ENCODE data around the gene CCL2. TPM values are rescaled to one million over a fixed set of nuclear protein-coding genes. Genes with fewer than 3 reads are reported as not detected.

Gene CCL2
- total RNA-seq, 1 experiment from 2014 or later: 1.4 TPM

- H3K56ac ChIP-seq (ENCODE audit: insufficient read length, low read depth, low read length): no peak within 1 kb of the TSS
- Mint-ChIP-seq H3K9me3 (no peaks in the 10 kb centered on the region), H3K4me3 (no peak within 1 kb of the TSS), H3K27ac (no peak within 1 kb of the TSS), H3K36me3 (ENCODE audit: insufficient read depth in 1 of 3, low read depth in 3 of 3) (no peaks in the 10 kb centered on the region), H3K27me3 (ENCODE audit: low read depth) (peaks cover 19% of the 10 kb centered on the region), H3K4me1 (no peaks in the 10 kb centered on the region)
- H3K4ac ChIP-seq (ENCODE audit: low read depth, low read length): no peak within 1 kb of the TSS
- no peak within 1 kb of the TSS for H2BK20ac ChIP-seq (ENCODE audit: low read depth, low read length, poor library complexity, severe bottlenecking)
- H3K4me2 ChIP-seq (ENCODE audit: insufficient read depth, insufficient read length, low read length): no peak within 1 kb of the TSS
- no CpG with 5 or more reads among the region's 1 CpG for WGBS (ENCODE audit: extremely low coverage, insufficient read length, low lambda C conversion rate)
- no peak within 1 kb of the TSS for H2AK5ac ChIP-seq (ENCODE audit: insufficient read length, low read length)
- H2BK15ac ChIP-seq (ENCODE audit: low read depth, low read length): no peak within 1 kb of the TSS
- H3K18ac ChIP-seq (ENCODE audit: insufficient read length, low read depth, low read length): no peak within 1 kb of the TSS
- H4K91ac ChIP-seq (ENCODE audit: insufficient read length, low read depth, low read length): no peak within 1 kb of the TSS
- H2AFZ ChIP-seq (ENCODE audit: low read length): no peak within 1 kb of the TSS
- H2BK12ac ChIP-seq (ENCODE audit: insufficient read length, low read depth, low read length): no peak within 1 kb of the TSS
- no peaks in the 10 kb centered on the region for H3K27me3 ChIP-seq (ENCODE audit: insufficient read depth, low read length)
- H3T11ph ChIP-seq (ENCODE audit: low read length): no peak within 1 kb of the TSS
- H3K27ac ChIP-seq (ENCODE audit: insufficient read length, low read depth, low read length): no peak within 1 kb of the TSS
- no peaks in the 10 kb centered on the region for H4K20me1 ChIP-seq (ENCODE audit: control insufficient read depth, insufficient read depth, insufficient read length)
- no peaks in the 10 kb centered on the region for H3K4me1 ChIP-seq (ENCODE audit: insufficient read depth, low read length)
- H3K9me3 ChIP-seq (ENCODE audit: control insufficient read depth, low read depth, low read length): no peaks in the 10 kb centered on the region
- no peak for TF ChIP-seq CTCF (conservative IDR thresholded peaks at IDR 0.05)
- no peak within 1 kb of the TSS for H3K14ac ChIP-seq (ENCODE audit: insufficient read depth, low read length)
- no peaks in the 10 kb centered on the region for H3K79me2 ChIP-seq (ENCODE audit: insufficient read depth, low read length)
- H3K79me1 ChIP-seq (ENCODE audit: insufficient read depth, low read depth, low read length, poor library complexity, severe bottlenecking): no peaks in the 10 kb centered on the region
- H2BK5ac ChIP-seq (ENCODE audit: insufficient read length, low read length): no peak within 1 kb of the TSS
- H3K9ac ChIP-seq (ENCODE audit: extremely low read depth, insufficient read length, low read length): no peak within 1 kb of the TSS
- no peak for DNase-seq
- no peak within 1 kb of the TSS for H2BK120ac ChIP-seq (ENCODE audit: low read depth, low read length, poor library complexity, severe bottlenecking)
- no peak within 1 kb of the TSS for H4K5ac ChIP-seq (ENCODE audit: insufficient read length, low read depth, low read length)
- H3K23me2 ChIP-seq (ENCODE audit: insufficient read length, low read depth, low read length, poor library complexity, severe bottlenecking): no peaks in the 10 kb centered on the region
- no peak within 1 kb of the TSS for H4K8ac ChIP-seq (replicated peaks; ENCODE audit: insufficient read length, low read depth, low read length)
- no peak within 1 kb of the TSS for H3K23ac ChIP-seq (ENCODE audit: insufficient read length, low read depth, low read length)
Measured at GRCh38 chr17:34269969-34270368, 14.9 kb downstream of the CCL2 start, which contains the start of gene CCL7. Gene CCL7, plus strand, starts transcription at chr17:34270221. Its CDS starts 70 bp downstream, at chr17:34270291.
